Stimulated activated CD4-positive, alpha-beta T cell treated with anti-CD3 and anti-CD28 coated beads, Interleukin-1b, Interleukin-23, amount 100 ng/mL, for 48 hours (primary cell): Measurements from ENCODE around the gene NSMF.
"Not testable (repeated sequence)": the region's sequence is repeated elsewhere in the genome, so short reads cannot be mapped to it uniquely, and the experiment has no call there.

Experiments used
- DNase-seq: peaks from one replicate; pipeline ENCODE4 v3.0.0-alpha.2; 2020

The NSMF gene

GRCh38 chr9:137474271-137474670 is 15.1 kb upstream of the NSMF start:
- no peak for DNase-seq

GRCh38 chr9:137470785-137471184 is 11.7 kb upstream of the NSMF start:
- no peak for DNase-seq

- DNase-seq = no peak
Measured at GRCh38 chr9:137467896-137468295, 8.8 kb upstream of the NSMF start.

- no peak for DNase-seq
Measured at GRCh38 chr9:137467161-137467581, 8.0 kb upstream of the NSMF start.

- not testable (repeated sequence) for DNase-seq
Measured at GRCh38 chr9:137466389-137467085, 7.4 kb upstream of the NSMF start.

- DNase-seq = no peak
Measured at GRCh38 chr9:137465720-137466388, 6.7 kb upstream of the NSMF start.

GRCh38 chr9:137465000-137465719 is 6.0 kb upstream of the NSMF start:
- DNase-seq = no peak

GRCh38 chr9:137464291-137464999 is 5.3 kb upstream of the NSMF start:
- no peak for DNase-seq

- DNase-seq = no peak
Measured at GRCh38 chr9:137463931-137464290, 4.8 kb upstream of the NSMF start.

- no peak for DNase-seq
Measured at GRCh38 chr9:137462986-137463930, 4.1 kb upstream of the NSMF start.

- no peak for DNase-seq
Measured at GRCh38 chr9:137462396-137462985, 3.4 kb upstream of the NSMF start.

- DNase-seq = peak; percentile 84
Measured at GRCh38 chr9:137461663-137462395, 2.7 kb upstream of the NSMF start.

- no peak for DNase-seq
Measured at GRCh38 chr9:137461316-137461662, 2.2 kb upstream of the NSMF start.

GRCh38 chr9:137460363-137461315 is 1.5 kb upstream of the NSMF start:
- DNase-seq = no peak

- no peak for DNase-seq
Measured at GRCh38 chr9:137459601-137460362, 648 bp upstream of the NSMF start.

GRCh38 chr9:137458194-137459151 is 661 bp downstream of the NSMF start:
- peak; percentile 9 for DNase-seq

- peak; percentile 1 for DNase-seq
Measured at GRCh38 chr9:137457406-137458193, 1.5 kb downstream of the NSMF start.
